ELF-1 (cell line): ENCODE results near the gene SMCO2.

Experiments
- DNase-seq: peaks from one replicate; pipeline ENCODE4 v3.0.0-alpha.2; 2016; ENCODE audit warnings: low read depth, low spot score

Gene SMCO2

DNA sequence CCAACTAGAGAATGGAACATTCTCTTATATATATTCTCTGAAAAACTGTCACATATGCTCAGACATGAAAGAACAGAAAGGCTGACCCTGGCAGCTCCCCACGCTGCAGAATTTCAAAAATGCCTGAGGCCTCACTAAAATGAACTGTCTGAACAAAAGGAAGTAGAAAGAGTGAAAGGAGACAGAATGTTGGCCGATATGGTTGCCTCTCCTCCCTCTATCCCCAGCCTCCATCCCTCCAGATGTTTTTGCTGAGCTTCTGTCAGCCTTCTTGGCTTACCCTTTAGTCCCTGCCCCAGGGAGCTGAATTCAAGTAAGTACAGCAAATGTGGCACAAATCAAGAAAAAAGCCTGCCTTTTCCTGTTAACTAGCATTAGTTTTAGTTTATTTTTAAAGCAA is 6.9 kb downstream of the SMCO2 start:
- no peak for DNase-seq

DNA sequence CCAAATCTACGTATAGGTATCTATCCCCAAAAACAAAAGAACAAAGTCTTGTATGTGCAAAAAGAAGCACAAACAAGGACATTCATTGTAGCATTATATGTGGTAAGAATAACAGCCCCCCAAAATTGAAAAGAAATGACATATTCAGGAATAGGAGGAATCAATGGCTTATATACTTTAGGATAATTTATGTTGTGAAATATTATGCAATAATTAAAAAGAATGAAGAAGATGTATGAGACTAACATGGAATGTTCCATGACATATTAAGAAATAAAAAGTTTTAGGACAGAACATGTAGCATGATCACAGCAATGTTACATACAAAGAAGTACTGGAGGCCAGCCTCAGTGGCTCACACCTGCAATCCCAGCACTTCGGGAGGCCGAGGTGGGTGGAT is 9.1 kb downstream of the SMCO2 start:
- DNase-seq, result no peak

DNA sequence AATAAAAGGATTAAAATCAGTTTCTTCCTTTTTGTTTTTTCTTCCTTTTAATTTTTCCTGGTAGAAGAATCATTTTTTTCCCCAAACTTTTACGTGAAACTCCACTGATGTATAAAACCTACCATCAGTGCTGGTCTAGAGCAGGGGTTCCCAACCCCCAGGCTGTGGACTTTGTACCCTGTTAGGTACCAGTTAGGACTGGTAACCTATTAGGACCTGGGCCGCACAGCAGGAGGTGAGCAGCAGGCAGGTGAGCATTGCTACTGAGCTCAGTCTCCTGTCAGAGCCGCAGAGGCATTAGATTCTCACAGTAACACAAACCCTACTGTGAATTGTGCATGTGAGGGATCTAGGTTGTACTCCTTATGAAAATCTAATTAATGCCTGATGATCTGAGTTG is 10.1 kb downstream of the SMCO2 start:
- no peak for DNase-seq

DNA sequence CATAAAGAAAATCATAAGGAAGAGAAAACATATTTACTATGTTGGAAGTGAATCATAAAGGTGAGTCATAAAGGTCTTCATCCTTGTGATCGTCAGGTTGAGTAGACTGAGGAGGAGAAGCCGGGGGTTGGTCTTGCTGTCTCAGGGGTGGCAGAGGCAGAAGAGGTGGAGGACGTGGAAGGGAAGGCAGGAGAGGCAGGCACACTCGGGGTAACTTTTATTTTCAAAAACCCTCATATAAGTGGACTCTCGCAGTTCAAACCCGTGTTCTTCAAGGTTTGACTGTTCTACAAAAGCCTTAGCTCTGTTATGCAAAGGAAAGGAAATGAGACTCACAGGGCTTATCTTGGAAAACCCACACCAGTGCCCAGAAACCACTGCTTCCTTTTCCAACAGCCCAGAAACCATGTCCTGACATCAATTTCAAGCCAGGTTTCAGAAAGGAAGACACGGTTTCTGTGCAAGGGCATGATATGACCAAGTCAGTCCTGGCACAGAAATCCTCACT is 14.0 kb downstream of the SMCO2 start:
- DNase-seq, result no peak

DNA sequence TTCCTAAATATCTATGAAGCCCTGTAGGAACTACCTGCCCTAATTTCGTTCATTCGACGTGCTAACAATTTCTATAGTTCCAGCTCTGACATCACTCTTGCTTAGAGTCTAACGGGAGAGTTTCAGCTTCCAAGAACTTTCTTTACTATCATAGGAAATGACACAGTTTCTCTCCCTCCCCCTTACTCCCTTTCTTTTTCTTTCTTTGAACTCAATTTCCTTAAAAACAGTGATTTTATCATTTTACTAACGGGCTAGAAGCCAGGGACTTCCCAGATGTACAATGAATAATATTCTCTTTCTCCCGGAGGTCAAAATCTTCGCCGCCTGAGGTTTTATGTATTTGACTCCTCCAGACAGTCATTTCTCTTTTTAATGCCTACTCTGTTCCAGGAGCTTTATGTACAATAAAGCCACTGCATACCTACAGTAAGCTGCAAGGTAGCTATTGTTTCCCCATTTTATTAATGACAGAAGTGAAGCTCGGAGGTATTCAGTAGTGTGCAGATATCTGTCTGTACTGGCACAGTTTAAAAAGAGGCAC is 15.7 kb downstream of the SMCO2 start:
- DNase-seq, result no peak

DNA sequence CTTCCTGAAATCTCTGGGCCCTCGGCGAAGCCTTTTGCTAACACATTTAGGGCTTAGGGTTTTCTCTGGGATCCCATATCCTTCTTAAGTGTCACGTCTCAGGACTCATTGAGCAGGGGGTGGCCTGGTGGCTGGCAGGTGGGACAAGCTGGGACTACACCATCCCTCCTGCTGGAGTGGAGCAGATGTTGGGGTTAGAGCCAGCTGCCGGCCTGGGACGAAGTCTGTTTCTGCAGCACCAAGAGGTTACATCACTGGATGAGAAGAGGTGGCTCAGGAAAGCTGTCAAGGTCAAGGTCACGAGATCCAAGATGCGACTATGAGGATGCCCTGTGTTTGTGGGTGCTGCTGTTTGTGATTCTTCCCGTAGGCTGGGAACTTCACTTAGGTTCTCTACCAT is 16.3 kb downstream of the SMCO2 start:
- no peak for DNase-seq

DNA sequence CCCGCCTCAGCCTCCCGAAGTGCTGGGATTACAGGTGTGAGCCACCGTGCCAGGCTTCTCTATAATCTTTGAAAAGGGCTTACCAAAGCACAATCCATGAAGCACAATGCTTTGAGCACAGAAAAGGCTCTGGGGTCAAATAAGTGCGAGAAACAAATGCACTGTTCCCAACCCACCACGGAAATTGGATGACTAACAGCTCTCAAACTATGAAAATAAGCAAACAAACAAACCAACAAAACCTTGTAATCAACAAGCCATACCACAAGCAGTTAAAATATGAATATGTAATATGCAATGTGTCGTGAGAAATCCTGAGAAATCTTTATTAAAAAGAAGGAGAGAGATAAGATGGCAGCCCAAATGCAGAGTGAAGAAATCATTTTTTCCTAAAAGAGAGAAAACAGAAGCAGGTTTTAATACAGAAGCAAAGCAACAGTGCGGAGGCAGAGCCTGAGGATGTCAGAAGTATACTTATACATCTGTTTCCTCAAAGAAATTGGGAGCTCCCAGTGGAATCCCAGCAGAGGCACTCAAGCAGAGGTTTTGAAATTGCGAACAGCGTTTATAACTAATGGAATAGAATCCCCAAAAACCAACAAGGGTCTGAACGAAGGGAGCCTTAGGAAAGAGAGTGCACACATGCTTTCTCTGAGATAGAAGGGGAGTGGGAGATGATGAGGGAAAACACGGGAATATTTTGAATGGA is 17.1 kb downstream of the SMCO2 start:
- DNase-seq, result no peak

DNA sequence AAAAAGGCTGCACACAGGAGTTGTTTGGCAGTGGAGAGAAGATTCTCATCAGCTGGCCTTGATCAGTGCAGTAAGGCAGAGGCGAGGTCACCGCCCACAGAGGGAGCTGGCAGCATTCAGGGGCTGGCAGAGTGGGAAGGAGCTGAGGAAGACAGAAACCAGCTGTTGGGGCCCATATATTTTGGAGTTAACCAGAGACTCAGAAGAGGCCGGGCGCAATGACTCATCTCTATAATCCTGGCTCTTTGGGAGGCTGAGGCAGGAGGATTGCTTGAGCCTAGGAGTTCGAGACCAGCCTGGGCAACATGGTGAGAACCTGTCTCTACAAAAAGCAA is 17.7 kb downstream of the SMCO2 start:
- DNase-seq, result no peak

DNA sequence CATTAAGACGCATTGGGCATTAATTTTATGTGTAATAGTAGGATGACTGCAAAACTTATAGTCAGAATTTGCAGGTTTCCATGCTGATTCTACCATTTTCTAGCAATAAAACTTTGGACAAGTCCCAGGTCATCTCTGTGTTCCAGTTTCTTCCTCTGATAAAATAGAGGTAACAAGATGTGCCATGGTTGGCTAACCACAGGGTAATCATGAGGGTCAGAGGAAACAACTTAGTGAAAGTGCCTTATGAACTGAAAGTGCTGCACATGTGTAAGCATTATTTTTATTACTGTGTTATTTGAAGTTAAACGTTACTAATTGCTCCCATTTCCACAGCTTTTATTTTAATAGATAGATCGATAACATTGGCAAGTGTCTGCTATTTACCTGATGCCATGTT is 21.1 kb downstream of the SMCO2 start:
- DNase-seq, result no peak

DNA sequence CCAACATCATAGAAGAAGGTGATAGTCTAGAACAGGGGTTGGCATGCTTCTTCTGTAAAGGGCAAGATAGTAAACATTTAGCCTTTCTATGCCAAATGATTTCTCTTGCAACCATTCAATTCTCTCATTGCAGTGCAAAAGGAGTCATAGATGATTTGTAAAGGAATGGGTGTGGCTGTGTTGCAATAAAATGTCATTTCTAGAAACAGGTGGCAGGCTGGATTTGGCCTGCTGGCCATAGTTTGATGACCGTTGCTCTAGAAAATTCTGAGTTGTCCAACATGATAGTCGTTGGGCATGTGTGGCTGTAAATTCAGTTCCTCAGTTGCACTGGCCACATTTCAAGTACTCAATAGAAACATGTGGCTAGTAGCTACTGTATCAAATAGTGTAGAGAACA is 21.7 kb downstream of the SMCO2 start:
- DNase-seq, result no peak

DNA sequence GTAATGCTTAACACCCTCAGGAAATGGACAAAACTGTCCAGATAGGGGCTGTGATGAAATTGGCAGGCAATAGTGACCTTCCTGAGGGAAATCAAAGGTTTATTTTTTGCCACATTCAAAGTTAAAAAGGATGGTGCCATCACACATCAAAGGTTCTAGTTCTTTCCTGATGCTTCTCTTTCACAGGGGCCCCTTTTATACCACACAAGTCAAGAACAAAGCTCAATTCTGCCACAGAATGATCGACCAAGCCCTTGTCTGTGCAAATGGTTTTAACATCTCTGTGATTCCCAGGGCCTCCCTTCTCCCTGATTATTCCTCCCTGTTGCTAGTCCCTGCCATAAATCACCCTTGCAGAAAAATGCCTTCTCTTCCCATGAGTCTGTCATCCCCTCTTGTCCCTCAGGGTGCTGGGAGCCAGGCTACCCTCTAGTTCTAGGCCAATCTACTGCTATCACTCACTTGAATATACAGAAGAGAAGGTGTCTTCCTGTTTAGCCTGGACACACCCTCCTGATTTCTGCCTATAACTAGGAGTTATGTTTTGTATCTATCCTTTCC is 22.7 kb downstream of the SMCO2 start:
- DNase-seq, result no peak

DNA sequence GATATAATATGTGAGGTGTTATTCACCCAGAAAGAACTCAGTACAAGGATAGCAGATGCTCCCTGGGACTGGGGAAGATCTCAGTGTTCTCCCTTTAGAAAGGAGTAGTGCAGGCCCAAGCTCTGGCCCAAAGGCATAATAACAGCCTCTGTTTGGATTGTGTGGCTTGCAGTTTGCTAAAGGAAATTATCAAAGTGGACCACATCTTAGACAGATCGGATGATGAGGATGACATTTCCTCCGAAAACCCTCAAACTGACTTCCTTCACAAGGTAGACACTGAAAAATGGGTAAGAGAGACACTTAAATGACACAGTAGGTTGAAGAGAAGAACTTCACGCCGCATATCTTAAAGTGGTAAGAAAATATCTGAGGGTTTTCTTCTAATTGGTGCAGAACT is 26.1 kb downstream of the SMCO2 start:
- DNase-seq, result no peak

DNA sequence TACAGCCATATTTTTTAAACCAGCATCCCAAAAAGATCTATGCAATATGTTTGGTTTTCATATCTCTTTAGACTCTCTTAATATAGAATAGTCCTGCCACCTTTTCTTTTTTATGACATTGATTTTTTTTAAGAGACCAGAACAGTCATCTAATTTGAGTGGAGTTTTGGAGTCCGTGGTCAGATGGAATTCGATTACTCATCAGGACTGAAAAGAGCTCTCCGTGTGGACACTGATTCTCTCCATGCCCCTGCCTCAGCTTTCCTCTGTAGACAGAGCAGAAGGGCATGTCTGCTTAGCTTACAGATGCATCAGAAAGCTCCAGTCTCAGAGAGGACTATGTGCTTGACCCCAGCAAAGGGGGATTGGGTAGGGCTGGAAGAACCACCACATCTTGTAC is 27.8 kb downstream of the SMCO2 start:
- no peak for DNase-seq

DNA sequence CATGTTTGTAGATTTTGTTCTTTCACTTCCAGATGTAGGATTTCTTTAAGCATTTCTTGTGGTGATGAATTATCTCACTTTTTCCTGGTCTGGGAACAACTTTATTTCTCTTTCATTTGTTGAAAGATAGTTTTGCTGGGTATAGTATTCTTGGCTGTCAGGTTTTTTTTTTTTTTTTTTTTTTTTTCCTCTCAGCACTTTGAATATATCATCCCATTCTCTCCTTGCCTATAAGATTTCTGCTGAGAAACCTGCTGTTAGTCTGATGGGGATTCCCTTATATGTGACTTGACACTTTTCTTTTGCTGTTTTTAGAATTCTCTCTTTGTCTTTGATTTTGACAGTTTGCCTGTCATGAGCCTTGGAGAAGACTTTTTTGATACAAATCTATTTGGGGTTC is 30.5 kb downstream of the SMCO2 start:
- no peak for DNase-seq

DNA sequence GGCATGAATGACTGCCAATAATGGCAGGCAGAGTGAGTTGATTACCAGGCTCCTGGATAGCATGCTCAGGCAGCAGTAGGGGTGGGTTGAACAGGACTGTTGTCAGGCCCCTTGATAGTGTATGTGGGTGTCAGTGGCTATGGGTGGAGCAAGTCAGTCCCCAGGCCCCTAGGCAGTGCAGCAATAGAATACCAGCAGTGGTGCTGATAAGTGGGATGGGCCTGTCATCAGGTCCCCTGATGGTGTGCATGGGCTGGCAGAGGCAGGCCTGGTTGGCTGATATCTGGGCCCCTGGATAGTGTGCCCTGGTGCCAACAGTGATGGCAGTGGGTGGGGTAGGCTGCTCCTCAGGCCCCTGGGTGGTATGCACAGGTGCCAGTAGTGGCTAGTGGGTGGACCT is 32.4 kb downstream of the SMCO2 start:
- DNase-seq, result no peak

DNA sequence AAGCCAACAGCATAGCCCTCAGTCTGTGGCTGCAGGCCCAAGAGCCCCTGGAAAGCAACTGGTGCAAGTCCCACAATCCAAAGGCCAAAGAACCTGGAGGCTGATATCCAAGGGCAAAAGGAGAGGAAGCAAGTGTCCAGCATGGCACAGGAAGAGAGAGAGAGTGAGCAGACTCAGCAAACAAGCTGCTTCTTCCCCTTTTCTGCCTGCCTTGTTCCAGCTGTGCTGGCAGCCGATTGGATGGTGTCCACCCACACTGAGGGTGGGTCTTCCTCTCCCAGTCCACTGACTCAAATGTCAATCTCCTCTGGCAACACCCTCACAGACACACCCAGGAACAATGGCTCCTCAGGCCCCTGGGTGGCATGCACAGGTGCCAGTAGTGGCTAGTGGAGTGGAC is 33.5 kb downstream of the SMCO2 start:
- DNase-seq, result no peak

DNA sequence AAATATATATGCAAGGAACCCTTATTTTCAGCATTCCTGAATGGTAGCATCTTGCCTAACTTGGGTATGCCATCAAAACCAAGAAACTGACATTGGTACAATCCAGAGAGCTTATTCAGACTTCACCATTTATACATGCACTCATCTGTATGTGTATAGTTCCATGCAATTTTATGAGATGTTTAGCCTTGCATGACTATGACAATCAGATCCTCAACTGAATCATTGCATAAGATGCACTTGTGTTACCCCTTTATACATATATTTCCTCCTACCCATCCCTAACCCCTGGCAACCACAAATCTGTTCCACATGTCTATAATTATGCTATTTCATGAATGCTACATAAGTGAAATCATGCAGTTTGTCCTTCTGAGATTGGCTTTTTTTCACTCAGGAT is 40.4 kb downstream of the SMCO2 start:
- DNase-seq, result no peak

DNA sequence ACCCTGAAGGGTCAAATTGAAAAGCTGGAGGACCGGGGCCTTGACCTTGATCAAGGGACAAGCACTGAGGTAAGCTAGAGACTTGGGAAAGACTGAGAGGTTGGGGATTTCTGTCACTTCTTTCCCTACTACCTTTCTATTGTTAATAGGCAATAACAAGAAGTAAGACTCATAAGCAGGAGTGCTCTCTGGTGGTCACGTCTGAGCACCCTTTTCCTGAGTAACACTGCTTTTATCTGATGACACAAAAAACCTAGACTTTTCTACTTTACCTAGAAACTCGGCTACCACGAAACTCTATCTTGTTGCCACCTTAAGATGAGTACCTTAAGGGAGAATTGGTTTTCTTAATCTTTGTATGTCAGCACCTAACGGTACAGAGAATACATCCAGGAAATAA is 41.9 kb downstream of the SMCO2 start:
- DNase-seq, result no peak

DNA sequence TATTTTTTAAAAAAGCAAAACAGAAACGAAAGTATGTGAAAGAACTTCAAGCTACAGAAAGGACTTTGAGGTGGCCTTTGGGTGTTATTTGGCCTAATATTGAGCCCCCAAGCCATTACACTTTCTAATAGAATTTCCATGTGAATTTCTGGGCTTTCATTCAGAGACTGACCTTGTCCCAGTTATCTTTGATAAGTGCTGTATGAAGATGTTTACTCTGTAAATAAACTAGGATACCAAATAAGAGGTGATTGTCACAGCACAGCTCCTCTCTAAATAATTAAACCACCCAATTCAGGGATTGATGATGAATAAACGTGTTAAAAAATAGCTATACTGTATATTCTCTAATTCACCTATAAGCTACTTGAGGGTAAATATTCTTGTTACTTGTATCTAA is 44.7 kb downstream of the SMCO2 start:
- DNase-seq, result no peak

DNA sequence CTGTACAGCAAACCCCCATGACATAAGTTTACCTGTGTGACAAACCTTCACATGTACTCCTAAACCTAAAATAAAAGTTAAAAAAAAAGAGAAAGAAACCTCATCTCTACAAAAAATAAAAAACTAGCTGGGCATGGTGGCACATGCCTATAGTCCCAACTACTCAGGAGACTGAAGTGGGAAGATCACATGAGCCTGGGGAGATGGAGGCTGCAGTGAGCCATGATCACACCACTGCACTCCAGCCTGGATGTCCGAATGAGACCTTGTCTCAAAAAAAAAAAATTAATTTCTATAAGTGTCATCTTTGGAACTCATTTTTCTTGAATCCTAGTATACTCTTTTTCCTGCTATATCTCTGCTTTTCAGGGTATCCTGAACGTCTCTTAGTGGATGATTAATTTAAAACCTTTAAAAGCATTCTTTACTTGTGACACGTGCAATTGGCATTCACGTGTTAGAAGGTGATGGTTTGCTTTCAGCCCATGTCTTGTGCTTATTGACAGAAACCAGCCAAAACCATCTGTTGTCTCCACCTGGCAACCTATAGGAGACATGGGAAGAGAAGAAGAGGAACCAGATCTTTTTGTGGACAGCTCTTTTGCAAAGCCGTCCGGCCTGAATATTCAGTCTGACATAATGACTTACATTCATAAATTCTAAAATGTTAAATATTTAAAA is 46.9 kb downstream of the SMCO2 start:
- DNase-seq, result no peak

DNA sequence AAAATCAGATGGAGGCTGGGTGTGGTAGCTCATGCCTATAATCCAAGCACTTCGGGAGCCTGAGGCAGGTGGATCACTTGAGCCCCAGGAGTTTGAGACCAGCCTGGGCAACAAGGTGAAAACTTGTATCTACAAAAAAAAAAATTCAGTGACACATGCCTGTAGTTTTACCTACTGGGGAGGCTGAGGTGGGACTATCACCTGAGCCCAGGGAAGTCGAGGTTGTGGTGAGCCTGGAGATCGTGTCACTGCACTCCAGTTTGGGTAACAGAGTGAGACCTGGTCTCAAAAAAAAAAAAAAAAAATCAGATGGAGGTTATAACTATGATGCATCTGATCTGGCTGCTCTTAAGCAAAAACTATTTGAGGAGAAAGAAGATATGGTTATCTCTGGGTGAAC is 50.9 kb downstream of the SMCO2 start:
- DNase-seq, result no peak

DNA sequence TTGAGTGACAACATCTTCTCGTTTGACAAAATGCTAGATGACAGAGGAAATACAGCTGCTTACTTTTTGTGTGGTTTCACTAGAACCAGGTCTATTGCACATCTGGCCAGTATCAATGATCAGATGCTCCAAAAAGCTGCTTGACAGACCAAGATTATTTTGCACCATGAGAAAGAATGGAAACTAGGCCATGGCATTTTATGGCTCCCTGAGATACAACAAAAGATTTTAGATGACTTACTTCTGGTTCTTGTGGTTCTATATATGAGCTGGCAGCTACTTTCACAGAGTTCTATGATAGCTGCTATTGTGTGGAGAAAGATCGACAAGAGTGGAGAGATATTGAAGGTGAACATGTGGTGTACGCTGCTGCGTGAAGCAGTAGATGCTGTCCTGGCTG is 51.6 kb downstream of the SMCO2 start:
- no peak for DNase-seq

DNA sequence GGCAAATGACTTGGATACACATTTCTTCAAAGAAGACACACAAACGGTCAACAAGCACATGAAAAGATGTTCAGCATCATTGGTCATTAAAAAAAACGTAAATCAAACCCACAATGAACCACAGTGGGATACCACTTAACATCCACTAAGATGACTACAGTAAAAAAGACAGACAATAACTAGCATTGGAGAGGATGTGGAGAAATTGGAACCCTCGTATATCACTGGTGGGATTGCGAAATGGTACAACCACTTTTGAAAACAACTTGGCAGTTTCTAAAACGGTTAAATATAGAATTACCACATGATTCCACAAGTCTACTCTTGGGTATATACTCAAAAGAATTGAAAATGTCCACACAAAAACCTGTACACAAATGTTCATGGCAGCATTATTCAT is 52.2 kb downstream of the SMCO2 start:
- no peak for DNase-seq
